Karpas-422 (cell line): Measurements from ENCODE around the gene OPN4. TPM values are rescaled to one million over a fixed set of nuclear protein-coding genes. Genes with fewer than 3 reads are reported as not detected.

Experiments used
- DNase-seq: peaks from one replicate; pipeline ENCODE4 v3.0.0-alpha.2; 2015
- H2AFZ ChIP-seq: fragments of 200-600 bp; sonication (generic); 2 replicates; pipeline ENCODE4 v1.6.1; 2014; ENCODE audit warnings: antibody characterized with exemption, low read length, mixed read lengths
- H3K27ac ChIP-seq: fragments of 200-600 bp; sonication (generic); 2 replicates; pipeline ENCODE4 v1.5.1; 2014; ENCODE audit warnings: mild to moderate bottlenecking, low read length, moderate library complexity
- H3K27me3 ChIP-seq: fragments of 200-600 bp; sonication (generic); 2 replicates; pipeline ENCODE4 v1.6.1; 2014; ENCODE audit warnings: low read length, mixed read lengths
- H3K36me3 ChIP-seq: fragments of 200-600 bp; sonication (generic); 2 replicates; pipeline ENCODE4 v1.6.1; 2014; ENCODE audit warnings: low read length, mixed read lengths; ENCODE audit not compliant: insufficient read depth
- H3K4me1 ChIP-seq: fragments of 200-600 bp; sonication (generic); 2 replicates; pipeline ENCODE4 v1.6.1; 2014; ENCODE audit warnings: mild to moderate bottlenecking, low read length, mixed read lengths
- H3K4me2 ChIP-seq: fragments of 200-600 bp; sonication (generic); 2 replicates; pipeline ENCODE4 v1.6.1; 2014; ENCODE audit warnings: low read length, low read depth, mild to moderate bottlenecking; ENCODE audit not compliant: poor library complexity, severe bottlenecking
- H3K4me3 ChIP-seq: fragments of 200-600 bp; sonication (generic); 2 replicates; pipeline ENCODE4 v1.5.1; 2014; ENCODE audit warnings: mild to moderate bottlenecking, antibody characterized with exemption, low read length, mixed read lengths
- H3K79me2 ChIP-seq: fragments of 200-600 bp; sonication (generic); 2 replicates; pipeline ENCODE4 v1.6.1; 2014; ENCODE audit warnings: mild to moderate bottlenecking, low read length, mixed read lengths
- H3K9ac ChIP-seq: fragments of 200-600 bp; sonication (generic); 2 replicates; pipeline ENCODE4 v1.6.0; 2014; ENCODE audit warnings: low read length
- H3K9me2 ChIP-seq: fragments of 200-600 bp; sonication (generic), shearing (Covaris generic); replicated peaks from 2 replicates; pipeline ENCODE4 v1.6.0; 2014; ENCODE audit warnings: mild to moderate bottlenecking, low read length, moderate library complexity; ENCODE audit not compliant: insufficient read depth
- H3K9me3 ChIP-seq: fragments of 300-700, 200-600 bp; sonication (generic); 2 replicates; pipeline ENCODE4 v1.6.1; 2014; ENCODE audit warnings: low read length, mixed read lengths
- H4K20me1 ChIP-seq: fragments of 200-600 bp; sonication (generic); 2 replicates; pipeline ENCODE4 v1.6.1; 2014; ENCODE audit warnings: mild to moderate bottlenecking, antibody characterized with exemption, low read length, low read depth; ENCODE audit not compliant: insufficient read depth
- total RNA-seq: library from RNA; depleted of rRNA; stranded (reverse); fragments of >200 nt; shearing (Covaris generic); gene quantifications from 2 replicates; pipeline ENCODE4 v1.2.3, GENCODE V29; 2014; ENCODE audit warnings: low replicate concordance

OPN4 gene
- total RNA-seq, 1 experiment from 2014 or later = not detected

- Histone ChIP-seq H3K4me1 (peaks cover 72% of the 10 kb centered on the region), H3K79me2 (no peaks in the 10 kb centered on the region; the same call in 1 of the 2 replicates), H3K4me3 (peak overlapping the region; percentile 67), H3K9ac (peak overlapping the region; percentile 76), H3K4me2 (peak overlapping the region; percentile 89), H4K20me1 (no peaks in the 10 kb centered on the region), H3K27ac (peak overlapping the region; percentile 89), H2AFZ (no peak overlapping the region), H3K9me2 (no peaks in the 10 kb centered on the region), H3K9me3 (no peaks in the 10 kb centered on the region), H3K27me3 (no peaks in the 10 kb centered on the region), H3K36me3 (no peaks in the 10 kb centered on the region)
- no peak for DNase-seq
Observed at GRCh38 chr10:86667421-86668181, 13.3 kb downstream of the OPN4 start.

- DNase-seq = peak; percentile 77
- H3K9ac ChIP-seq = peak within 1 kb of the TSS; percentile 76
- no peaks in the 10 kb centered on the region for H3K27me3 ChIP-seq
Observed at GRCh38 chr10:86668297-86669165, 14.2 kb downstream of the OPN4 start, which contains the start of gene LDB3. TSS of gene LDB3 (plus strand) at chr10:86668511. CDS start at chr10:86668692, 181 bp downstream.

GRCh38 chr10:86670290-86670811, 16.0 kb downstream of the OPN4 start:
- Histone ChIP-seq H2AFZ (no peak overlapping the region), H3K27me3 (no peaks in the 10 kb centered on the region), H3K27ac (peak overlapping the region; percentile 89), H3K4me3 (peak overlapping the region; percentile 36; the same call in 1 of the 2 replicates), H3K9ac (peak overlapping the region; percentile 76), H3K4me1 (peaks cover 99% of the 10 kb centered on the region), H4K20me1 (no peaks in the 10 kb centered on the region), H3K9me3 (no peaks in the 10 kb centered on the region), H3K36me3 (no peaks in the 10 kb centered on the region), H3K79me2 (no peaks in the 10 kb centered on the region; the same call in 1 of the 2 replicates), H3K9me2 (no peaks in the 10 kb centered on the region), H3K4me2 (peak overlapping the region; percentile 89)
- DNase-seq = no peak

More at GRCh38 chr10:86668297-86669165, 14.2 kb downstream of the OPN4 start, which contains the start of gene LDB3:
- Histone ChIP-seq H3K27ac (peak within 1 kb of the TSS; percentile 89), H3K9me3 (no peaks in the 10 kb centered on the region), H3K4me1 (peaks cover 81% of the 10 kb centered on the region), H2AFZ (no peak within 1 kb of the TSS), H3K36me3 (no peaks in the 10 kb centered on the region), H4K20me1 (no peaks in the 10 kb centered on the region), H3K4me3 (peak within 1 kb of the TSS; percentile 67), H3K79me2 (no peaks in the 10 kb centered on the region; the same call in 1 of the 2 replicates), H3K4me2 (peak within 1 kb of the TSS; percentile 89), H3K9me2 (no peaks in the 10 kb centered on the region)

GRCh38 chr10:86670876-86671275, 16.5 kb downstream of the OPN4 start:
- no peak for DNase-seq
- H3K27ac ChIP-seq = peak overlapping the region; percentile 89
- H3K36me3 ChIP-seq = no peaks in the 10 kb centered on the region
- H3K4me2 ChIP-seq = peak overlapping the region; percentile 89
- H3K9me2 ChIP-seq = no peaks in the 10 kb centered on the region
- no peaks in the 10 kb centered on the region for H3K9me3 ChIP-seq
- no peaks in the 10 kb centered on the region for H3K27me3 ChIP-seq
- H3K9ac ChIP-seq = peak overlapping the region; percentile 20; the same call in 1 of the 2 replicates
- no peak overlapping the region for H2AFZ ChIP-seq
- H3K79me2 ChIP-seq = no peaks in the 10 kb centered on the region; the same call in 1 of the 2 replicates
- peak overlapping the region; percentile 36; the same call in 1 of the 2 replicates for H3K4me3 ChIP-seq
- H3K4me1 ChIP-seq = peaks cover 100% of the 10 kb centered on the region
- H4K20me1 ChIP-seq = no peaks in the 10 kb centered on the region

GRCh38 chr10:86671419-86671818, 17.1 kb downstream of the OPN4 start:
- H3K79me2 ChIP-seq = no peaks in the 10 kb centered on the region; the same call in 1 of the 2 replicates
- no peaks in the 10 kb centered on the region for H3K27me3 ChIP-seq
- no peaks in the 10 kb centered on the region for H4K20me1 ChIP-seq
- DNase-seq = no peak
- H3K9me2 ChIP-seq = no peaks in the 10 kb centered on the region
- no peaks in the 10 kb centered on the region for H3K36me3 ChIP-seq
- peak overlapping the region; percentile 36; the same call in 1 of the 2 replicates for H3K4me3 ChIP-seq
- H3K4me1 ChIP-seq = peaks cover 98% of the 10 kb centered on the region
- peak overlapping the region; percentile 20; the same call in 1 of the 2 replicates for H3K9ac ChIP-seq
- no peaks in the 10 kb centered on the region for H3K9me3 ChIP-seq
- no peak overlapping the region for H2AFZ ChIP-seq
- peak overlapping the region; percentile 89 for H3K27ac ChIP-seq
- peak overlapping the region; percentile 89 for H3K4me2 ChIP-seq

- peak; percentile 44 for DNase-seq
- peak overlapping the region; percentile 76 for H3K4me2 ChIP-seq
- H3K9ac ChIP-seq = peak overlapping the region; percentile 69
Observed at GRCh38 chr10:86671985-86672710, 17.8 kb downstream of the OPN4 start.

GRCh38 chr10:86673216-86673826, 19.0 kb downstream of the OPN4 start:
- Histone ChIP-seq H3K9me3 (no peaks in the 10 kb centered on the region), H4K20me1 (no peaks in the 10 kb centered on the region), H3K4me2 (peak overlapping the region; percentile 76), H3K36me3 (no peaks in the 10 kb centered on the region), H3K79me2 (no peaks in the 10 kb centered on the region; the same call in 1 of the 2 replicates), H3K4me1 (peaks cover 96% of the 10 kb centered on the region), H2AFZ (no peak overlapping the region), H3K4me3 (peak overlapping the region; percentile 52; the same call in 1 of the 2 replicates), H3K9me2 (no peaks in the 10 kb centered on the region), H3K9ac (peak overlapping the region; percentile 69), H3K27me3 (no peaks in the 10 kb centered on the region), H3K27ac (peak overlapping the region; percentile 89)
- DNase-seq = peak; percentile 42

More at GRCh38 chr10:86671985-86672710, 17.8 kb downstream of the OPN4 start:
- Histone ChIP-seq H3K79me2 (no peaks in the 10 kb centered on the region; the same call in 1 of the 2 replicates), H3K27me3 (no peaks in the 10 kb centered on the region), H3K9me2 (no peaks in the 10 kb centered on the region), H3K4me3 (peak overlapping the region; percentile 52; the same call in 1 of the 2 replicates), H3K36me3 (no peaks in the 10 kb centered on the region), H2AFZ (no peak overlapping the region), H4K20me1 (no peaks in the 10 kb centered on the region), H3K4me1 (peaks cover 98% of the 10 kb centered on the region), H3K9me3 (no peaks in the 10 kb centered on the region), H3K27ac (peak overlapping the region; percentile 89)
